Left cardiac atrium (tissue), 4 donors: ENCODE results near the gene SLC22A31. TPM values are rescaled to one million over a fixed set of nuclear protein-coding genes. Genes with fewer than 3 reads are reported as not detected.

Source experiments
- ATAC-seq, 2 donors: fragments of 200-7000 bp; cut with Tn5 transposase; one replicate each; pipeline ENCODE4 v1.9.1; 2020; ENCODE audit warnings: mild to moderate bottlenecking in 2 of 2, moderate library complexity in 2 of 2
- DNase-seq: peaks from one replicate; pipeline ENCODE4 v3.0.0-alpha.2; 2020
- intact Hi-C, 2 donors: fragments of 100-400 bp; cut with DNase I; formaldehyde crosslinking; loops; one replicate each; pipeline versions ENCODE4 v1.14.1 to v1.15.1; 2022 to 2023
- total RNA-seq, 2 donors: library from RNA; stranded (reverse); fragmentation: NEBNext Ultra II Directional; extraction: Animal tissue kit (Norgen Biotek cat#: 25700); gene quantifications; one replicate each; pipeline ENCODE4 v1.2.1, GENCODE V29; 2021
- donor health status: DM: no; HTN: yes; CAD: no.
- donor health status: DM: no; HTN: yes; CAD: no; lungs with severe emphysema.
- donor health status: DM: yes; HTN: yes; CAD: no.
- donor health status: Dilated cardiomyopathy.

The SLC22A31 gene
- total RNA-seq, 2 donors from 2014 or later, result 0.27 TPM; not detected in 1

DNA sequence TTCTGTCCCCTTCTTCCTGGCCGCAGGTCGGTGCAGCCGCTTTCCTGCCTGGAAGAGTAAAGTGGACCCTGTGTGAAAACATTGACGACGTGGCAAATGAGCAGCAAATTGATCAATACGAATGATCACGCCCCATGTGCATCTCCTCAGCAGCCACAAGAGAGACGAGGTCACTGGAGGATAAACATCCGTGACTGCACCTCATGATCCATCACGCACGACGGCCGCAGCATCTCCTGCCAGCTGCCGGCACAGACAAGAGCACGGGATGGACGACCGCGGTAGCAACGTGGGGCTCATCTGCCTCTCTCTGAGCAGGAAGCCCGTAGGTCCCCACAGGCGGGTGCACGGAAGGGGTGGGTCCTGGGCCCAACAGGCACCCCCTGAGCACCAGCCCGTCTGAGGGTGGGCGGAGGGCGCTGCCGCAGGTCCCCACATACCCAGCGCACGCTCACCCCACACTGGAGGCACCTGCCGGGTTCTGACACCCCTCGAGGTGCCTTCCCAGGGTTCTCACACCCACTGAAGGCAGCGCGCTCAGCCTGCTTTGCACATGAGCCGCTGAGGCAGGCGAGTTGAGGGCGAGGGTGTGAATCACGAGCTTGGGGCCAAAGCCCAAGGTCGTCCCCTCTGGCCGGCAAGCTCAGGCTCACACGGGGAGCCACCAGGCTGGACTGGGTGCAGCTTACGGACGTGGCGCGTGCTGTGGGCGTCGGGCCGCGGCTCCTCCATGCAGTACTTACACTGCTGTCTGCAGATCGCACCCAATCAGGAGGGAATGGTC, 41.1 kb downstream of the SLC22A31 start:
- DNase-seq, result no peak
- intact Hi-C loops, result no loop called here
- ATAC-seq, result no peak

- ATAC-seq (no peak), DNase-seq (no peak)
- intact Hi-C loops, result no loop called here
Observed at GRCh38 chr16:89157778-89158177, 42.6 kb downstream of the SLC22A31 start.

DNA sequence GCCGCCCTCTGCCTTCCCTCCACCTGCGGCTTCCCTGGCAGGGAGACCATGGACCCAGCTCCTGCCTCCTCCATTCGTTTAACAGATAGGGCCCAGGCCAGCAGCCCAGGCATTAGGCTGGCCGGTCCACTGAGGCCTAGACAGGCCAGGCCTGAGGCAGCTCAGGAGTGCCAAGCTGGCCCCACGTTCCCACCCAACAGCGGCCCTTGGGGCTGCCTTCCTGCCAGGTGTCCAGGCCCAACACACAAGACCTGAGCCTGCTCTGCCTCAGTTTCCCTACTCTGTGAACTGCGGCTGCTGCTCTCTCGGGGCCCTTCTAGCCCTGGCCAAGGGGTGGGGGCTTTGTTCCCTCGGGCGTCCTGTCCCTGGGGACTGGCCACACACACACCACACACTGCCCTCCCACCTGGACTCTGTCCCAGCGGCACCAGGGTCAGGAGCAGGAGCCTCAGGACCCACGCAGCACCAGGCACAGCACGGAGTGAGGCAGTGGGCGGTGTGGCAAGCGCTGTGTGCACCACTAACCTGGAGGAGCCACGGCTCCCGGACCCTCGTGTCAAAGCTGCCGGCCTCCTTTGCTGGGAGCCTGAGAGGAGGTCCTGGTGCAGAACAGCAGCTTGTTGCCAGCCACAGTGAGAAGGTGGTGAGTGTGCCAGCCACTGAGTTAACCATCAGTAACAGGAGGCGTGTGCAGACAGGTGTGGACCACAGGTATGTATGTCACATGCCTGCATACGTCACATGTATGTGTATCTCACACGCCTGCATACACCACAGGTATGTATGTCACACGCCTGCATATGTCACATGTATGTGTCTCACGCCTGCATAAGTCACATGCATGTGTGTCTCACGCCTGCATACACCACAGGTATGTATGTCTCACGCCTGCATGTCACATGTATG, 43.3 kb downstream of the SLC22A31 start:
- intact Hi-C loops, result no loop called here
- ATAC-seq, result no peak
- no peak for DNase-seq

- no peak for DNase-seq
- intact Hi-C loops, result no loop called here
- ATAC-seq, result peak; percentile 11 to 17
Observed at GRCh38 chr16:89155851-89156739, 44.2 kb downstream of the SLC22A31 start.

DNA sequence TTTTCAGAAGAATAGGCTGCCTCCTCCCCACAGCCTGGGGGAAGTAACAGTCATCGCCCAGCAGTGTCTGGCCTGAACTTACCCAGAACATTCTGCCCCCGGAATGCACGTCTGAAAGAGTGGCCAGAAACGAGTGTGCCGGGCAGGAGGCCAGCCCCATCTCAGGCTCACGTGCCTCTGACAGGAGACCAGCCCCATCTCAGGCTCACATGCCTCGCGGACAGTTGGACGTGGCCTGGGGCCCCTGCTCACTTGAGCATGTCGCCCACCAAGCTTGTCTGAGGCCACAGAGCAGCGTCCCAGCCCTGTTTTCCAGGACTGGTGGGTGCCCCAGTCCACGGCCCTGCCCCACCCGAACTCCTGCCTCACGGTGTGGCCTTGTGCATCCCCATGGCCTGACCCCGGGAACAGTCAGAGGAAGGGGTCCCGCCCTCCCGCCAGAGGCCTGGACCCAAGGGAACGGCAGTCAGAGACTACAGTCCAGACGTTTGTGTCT, 45.1 kb downstream of the SLC22A31 start:
- DNase-seq (peak; percentile 74), ATAC-seq (peak; percentile 66 to 70)
- intact Hi-C loops, result no loop called here

DNA sequence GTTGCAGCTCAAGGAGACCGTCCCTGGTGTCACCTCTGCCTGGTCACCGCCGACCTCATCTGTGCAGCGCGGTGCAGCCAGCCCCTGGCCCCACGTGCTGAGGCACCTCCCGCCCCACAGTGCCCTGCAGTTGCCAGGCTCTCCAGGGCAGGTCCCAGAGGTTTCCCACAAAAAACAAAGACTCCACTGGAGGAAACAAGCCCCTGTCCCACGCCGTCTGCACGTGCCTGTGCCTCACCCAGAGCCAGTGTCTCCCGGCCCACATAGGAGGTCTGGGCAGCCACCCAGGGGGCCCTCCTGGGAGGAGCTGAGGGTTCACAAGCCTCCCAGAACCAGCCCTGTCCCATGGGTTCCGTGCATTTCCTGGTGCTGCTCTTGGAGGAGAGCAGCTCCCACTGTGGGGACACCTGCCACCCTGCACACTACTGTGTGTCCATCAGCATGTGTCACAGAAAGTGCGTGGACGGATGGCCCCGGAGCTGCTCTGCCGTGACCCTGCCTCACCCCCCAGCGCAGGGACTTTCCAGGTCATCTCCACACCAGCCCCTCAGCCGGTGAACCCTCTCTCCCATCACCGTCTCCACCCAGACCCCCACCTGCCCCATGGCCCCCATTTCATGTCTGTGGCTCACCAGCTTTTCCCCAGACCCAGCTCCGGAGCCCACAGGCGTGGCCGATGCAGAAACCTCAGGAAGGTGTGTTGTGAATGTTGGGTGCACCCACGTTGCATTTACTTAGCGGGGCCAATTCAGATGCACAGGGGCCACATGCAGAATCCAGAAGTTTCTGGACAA, 45.8 kb downstream of the SLC22A31 start:
- DNase-seq (no peak), ATAC-seq (peak; percentile 8 to 51)
- intact Hi-C loops, result no loop called here

- intact Hi-C loops, result no loop called here
- ATAC-seq (no peak), DNase-seq (no peak)
Observed at GRCh38 chr16:89153848-89154271, 46.5 kb downstream of the SLC22A31 start.

GRCh38 chr16:89152831-89153700, 47.3 kb downstream of the SLC22A31 start:
- DNase-seq (no peak), ATAC-seq (no peak)
- intact Hi-C loops, result no loop called here

- intact Hi-C loops, result no loop called here
- DNase-seq (no peak), ATAC-seq (no peak)
Observed at GRCh38 chr16:89150981-89151380, 49.4 kb downstream of the SLC22A31 start.

- ATAC-seq (no peak), DNase-seq (no peak)
- intact Hi-C loops, result no loop called here
Observed at GRCh38 chr16:89150090-89150835, 50.1 kb downstream of the SLC22A31 start.

DNA sequence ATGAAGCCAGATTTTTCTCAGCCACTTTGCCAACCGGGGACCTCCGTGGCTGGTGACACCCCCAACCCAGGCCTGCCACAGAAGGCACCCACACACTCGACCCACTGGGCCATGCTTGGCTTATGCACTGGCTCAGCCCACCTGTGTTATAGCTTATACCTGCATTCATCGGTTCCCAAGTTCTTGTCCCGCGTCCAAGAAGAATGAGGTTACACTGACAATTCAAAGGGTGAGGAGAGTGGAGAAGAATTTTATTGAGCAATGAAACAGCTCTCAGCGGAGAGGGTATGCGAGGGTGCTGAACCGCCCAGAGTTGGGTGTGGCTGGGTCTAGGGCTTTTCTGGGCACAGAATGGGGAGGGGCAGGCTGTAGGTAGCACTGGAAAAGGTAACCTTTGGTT, 51.0 kb downstream of the SLC22A31 start:
- intact Hi-C loops, result no loop called here
- DNase-seq (no peak), ATAC-seq (no peak)

DNA sequence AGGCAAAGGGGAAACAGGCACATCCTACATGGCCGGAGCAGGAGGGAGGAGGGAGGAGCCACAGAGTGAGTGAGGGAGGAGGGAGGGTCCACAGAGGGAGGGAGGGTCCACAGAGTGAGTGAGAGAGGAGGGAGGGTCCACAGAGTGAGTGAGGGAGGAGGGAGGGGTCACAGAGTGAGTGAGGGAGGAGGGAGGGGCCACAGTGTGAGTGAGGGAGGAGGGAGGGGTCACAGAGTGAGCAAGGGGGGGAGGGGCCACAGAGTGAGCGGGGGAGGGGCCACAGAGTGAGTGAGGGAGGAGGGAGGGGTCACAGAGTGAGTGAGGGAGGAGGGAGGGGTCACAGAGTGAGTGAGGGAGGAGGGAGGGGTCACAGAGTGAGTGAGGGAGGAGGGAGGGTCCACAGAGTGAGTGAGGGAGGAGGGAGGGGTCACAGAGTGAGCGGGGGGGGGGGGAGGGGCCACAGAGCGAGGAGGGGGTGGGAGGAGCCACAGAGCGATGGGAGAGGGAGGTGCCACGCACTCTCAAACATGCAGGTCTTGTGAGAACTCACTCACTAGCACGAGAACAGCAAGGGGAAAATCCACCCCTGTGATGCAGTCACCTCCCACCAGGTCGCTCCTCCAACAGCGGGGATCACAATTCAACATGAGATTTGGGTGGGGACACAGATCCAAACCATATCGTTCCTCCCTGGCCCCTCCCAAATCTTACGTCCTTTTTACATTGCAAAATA, 53.1 kb downstream of the SLC22A31 start:
- ATAC-seq (no peak), DNase-seq (no peak)
- intact Hi-C loops, result no loop called here

GRCh38 chr16:89146211-89147005, 53.9 kb downstream of the SLC22A31 start:
- ATAC-seq, result no peak
- intact Hi-C loops, result no loop called here
- DNase-seq, result no peak
